IMR-90 (cell line): ENCODE measurements around the gene S100A5. TPM values are rescaled to one million over a fixed set of nuclear protein-coding genes. Genes with fewer than 3 reads are reported as not detected.

Source experiments
- ATAC-seq: fragments of 200-7000 bp; cut with Tn5 transposase; 2 replicates; pipeline ENCODE4 v1.9.1; 2020; ENCODE audit warnings: low read depth, mild to moderate bottlenecking, moderate library complexity
- BruUV-seq: library from RNA; stranded (reverse); fragments of 400-500 nt; replicated peaks from 2 replicates; lab custom pipeline; 2021; lab: Mats Ljungman, UMichigan
- CTCF ChIA-PET: fragments of 300-600 bp; formaldehyde crosslinking; extraction: SDS; loops from one replicate; lab custom pipeline; 2021; ENCODE audit warnings: antibody characterized with exemption; lab: Yijun Ruan, JAX
- POLR2A ChIA-PET: fragments of 300-600 bp; sonication (Branson Sonifier 250); formaldehyde crosslinking; loops from one replicate; lab custom pipeline; 2022; ENCODE audit warnings: antibody characterized with exemption; ENCODE audit not compliant: unreplicated experiment; lab: Charles Lee
- DNase-seq: peaks from one replicate; pipeline ENCODE4 v3.0.0; 2013
- H2AFZ ChIP-seq: replicated peaks from 2 replicates; pipeline ENCODE3; 2013; ENCODE audit warnings: low read length, mild to moderate bottlenecking; ENCODE audit not compliant: poor library complexity
- H2AK5ac ChIP-seq: 2 replicates; pipeline ENCODE4 v1.6.1; 2013; ENCODE audit warnings: low read depth, low read length, inconsistent platforms
- H2AK9ac ChIP-seq: replicated peaks from 2 replicates; pipeline ENCODE3; 2013; ENCODE audit warnings: mild to moderate bottlenecking, low read depth, low read length, moderate library complexity; ENCODE audit not compliant: poor library complexity
- H2BK120ac ChIP-seq: 2 replicates; pipeline ENCODE4 v1.6.1; 2013; ENCODE audit warnings: low read depth, low read length, inconsistent platforms
- H2BK15ac ChIP-seq: 3 replicates; pipeline ENCODE4 v1.6.1; 2013; ENCODE audit warnings: low read depth, low read length, inconsistent platforms
- H2BK20ac ChIP-seq: 2 replicates; pipeline ENCODE4 v1.6.1; 2013; ENCODE audit warnings: low read depth, mild to moderate bottlenecking, inconsistent platforms, low read length, moderate library complexity
- H2BK5ac ChIP-seq: 2 replicates; pipeline ENCODE4 v1.6.1; 2013; ENCODE audit warnings: mild to moderate bottlenecking, low read depth, low read length, inconsistent platforms; ENCODE audit not compliant: poor library complexity, severe bottlenecking
- H3K14ac ChIP-seq: replicated peaks from 2 replicates; pipeline ENCODE4 v1.6.1; 2013; ENCODE audit warnings: low read depth, low read length, inconsistent platforms
- H3K18ac ChIP-seq: 2 replicates; pipeline ENCODE4 v1.6.1; 2013; ENCODE audit warnings: low read depth, low read length, control low read depth
- H3K23ac ChIP-seq: 2 replicates; pipeline ENCODE4 v1.6.1; 2013; ENCODE audit warnings: low read depth, low read length, inconsistent platforms
- H3K27ac ChIP-seq: 2 replicates; pipeline ENCODE4 v1.5.1; 2013; ENCODE audit warnings: mild to moderate bottlenecking, control low read depth, low read length; ENCODE audit not compliant: insufficient read depth
- H3K27me3 ChIP-seq: 2 replicates; pipeline ENCODE4 v1.6.1; 2013; ENCODE audit warnings: low read length; ENCODE audit not compliant: control insufficient read depth, insufficient read depth
- H3K36me3 ChIP-seq: 2 replicates; pipeline ENCODE4 v1.6.1; 2013; ENCODE audit warnings: low read length, mixed read lengths; ENCODE audit not compliant: control insufficient read depth, insufficient read depth
- H3K4ac ChIP-seq: 2 replicates; pipeline ENCODE4 v1.6.1; 2013; ENCODE audit warnings: low read depth, low read length, inconsistent platforms
- H3K4me1 ChIP-seq: 2 replicates; pipeline ENCODE4 v1.6.1; 2013; ENCODE audit warnings: low read length, mixed read lengths; ENCODE audit not compliant: control insufficient read depth, insufficient read depth
- H3K4me2 ChIP-seq: 2 replicates; pipeline ENCODE4 v1.6.1; 2013; ENCODE audit warnings: low read depth, mild to moderate bottlenecking, control low read depth, low read length, moderate library complexity
- H3K4me3 ChIP-seq: 2 replicates; pipeline ENCODE4 v1.5.1; 2013; ENCODE audit warnings: low read depth, mild to moderate bottlenecking, control low read depth, low read length, moderate library complexity; ENCODE audit not compliant: insufficient read depth
- H3K56ac ChIP-seq: 2 replicates; pipeline ENCODE4 v1.6.1; 2013; ENCODE audit warnings: low read length, inconsistent platforms; ENCODE audit not compliant: insufficient read depth; ENCODE audit errors: extremely low read depth
- H3K79me1 ChIP-seq, 2 experiments: 2 replicates each; pipeline ENCODE4 v1.6.1; 2013; ENCODE audit warnings: low read length in 2 of 2, inconsistent platforms in 1 of 2, low read depth in 1 of 2
- H3K9ac ChIP-seq: 2 replicates; pipeline ENCODE4 v1.6.1; 2013; ENCODE audit warnings: low read depth, low read length, control low read depth
- H3K9me1 ChIP-seq: 2 replicates; pipeline ENCODE4 v1.6.1; 2013; ENCODE audit warnings: low read length, inconsistent platforms; ENCODE audit not compliant: insufficient read depth
- H3K9me3 ChIP-seq: 2 replicates; pipeline ENCODE4 v1.6.1; 2013; ENCODE audit warnings: low read length; ENCODE audit not compliant: control insufficient read depth, insufficient read depth
- H4K20me1 ChIP-seq: 2 replicates; pipeline ENCODE4 v1.6.1; 2013; ENCODE audit warnings: low read length, inconsistent platforms; ENCODE audit not compliant: insufficient read depth
- H4K5ac ChIP-seq: 2 replicates; pipeline ENCODE4 v1.6.1; 2013; ENCODE audit warnings: mild to moderate bottlenecking, low read depth, low read length, control low read depth
- H4K8ac ChIP-seq, 2 experiments: 2 replicates each; pipeline ENCODE4 v1.6.1; 2013; ENCODE audit warnings: low read depth in 2 of 2, low read length in 2 of 2, control low read depth in 1 of 2, inconsistent platforms in 1 of 2
- H4K91ac ChIP-seq: 2 replicates; pipeline ENCODE4 v1.6.1; 2013; ENCODE audit warnings: low read depth, low read length, inconsistent platforms; ENCODE audit not compliant: insufficient read depth
- CEBPB ChIP-seq: IDR thresholded peaks from 2 replicates; pipeline ENCODE4 v1.6.1; 2012; ENCODE audit warnings: low read depth, low read length, improper control_type of control experiment
- FOS ChIP-seq: fragments of 150-350 bp; IDR thresholded peaks from 2 replicates; pipeline ENCODE4 v1.6.1; 2016; ENCODE audit warnings: low read depth, low read length
- MAZ ChIP-seq: IDR thresholded peaks from 2 replicates; pipeline ENCODE4 v1.6.1; 2012; ENCODE audit warnings: low read depth, mild to moderate bottlenecking, low read length, improper control_type of control experiment, moderate library complexity, borderline replicate concordance
- MXI1 ChIP-seq: IDR thresholded peaks from 2 replicates; pipeline ENCODE4 v1.6.1; 2012; ENCODE audit warnings: low read depth, mild to moderate bottlenecking, low read length, moderate library complexity, borderline replicate concordance
- WGBS, 2 experiments: methylation state at CpG; one replicate each; pipeline versions ENCODE4 v1.1.5 to v1.1.7; 2013; ENCODE audit warnings: missing lambda C conversion rate in 2 of 2; ENCODE audit not compliant: insufficient read length in 1 of 2; ENCODE audit errors: extremely low coverage in 2 of 2; 5-methylcytosine and 5-hydroxymethylcytosine counted together
- dilution Hi-C: fragments of 300-500 bp; cut with HindIII; formaldehyde crosslinking; loops from one replicate; pipeline ENCODE4 v1.14.3; 2018; ENCODE audit warnings: low sequenced_read_pairs; ENCODE audit not compliant: unreplicated experiment
- in situ Hi-C: fragments of 300-500 bp; cut with MboI; formaldehyde crosslinking; loops from 3 replicates; pipeline ENCODE4 v1.14.3; 2019; ENCODE audit warnings: low sequenced_read_pairs, inconsistent platforms, mixed read lengths
- intact Hi-C: fragments of 100-400 bp; cut with micrococcal nuclease; formaldehyde crosslinking; loops from 2 replicates; pipeline ENCODE4 v1.10.0; 2022
- polyA plus RNA-seq, 3 experiments: library from polyadenylated mRNA; depleted of rRNA; stranded (reverse); fragments of >200 nt; gene quantifications; 2 replicates each; pipeline ENCODE4 v1.2.3, GENCODE V29; 2012; ENCODE audit warnings: low replicate concordance in 1 of 3
- total RNA-seq: library from RNA; depleted of rRNA; stranded (reverse); fragments of >200 nt; gene quantifications from 2 replicates; pipeline ENCODE4 v1.2.3, GENCODE V29; 2012

S100A5 gene
- total and polyA plus RNA-seq, 2 of the 4 experiments (the other 2 are of a cell fraction) = 0.27 TPM; not detected in 1

GRCh38 chr1:153545067-153546055 lies 4.6 kb upstream of the S100A5 start, which contains the start of gene S100A4:
Gene S100A4, minus strand, starts transcription at chr1:153545806. Its CDS starts 1,012 bp downstream, at chr1:153544794.
- H3K27ac ChIP-seq = peak within 1 kb of the TSS; percentile 81
- dilution Hi-C loops = no loop called here

More at GRCh38 chr1:153545067-153546055, 4.6 kb upstream of the S100A5 start, which contains the start of gene S100A4:
- H2AK9ac ChIP-seq = peak within 1 kb of the TSS; percentile 99
- H2BK5ac ChIP-seq = peak within 1 kb of the TSS; percentile 78
- peak within 1 kb of the TSS; percentile 56 for H3K18ac ChIP-seq
- CTCF ChIA-PET = interaction anchor here (1.2 to 1.5 kb wide), 2 partner anchors 9 to 12 kb away, joined by 3 to 4 read pairs; no protein-coding TSS in a partner anchor
- H4K20me1 ChIP-seq = no peaks in the 10 kb centered on the region
- H3K4me2 ChIP-seq = peak within 1 kb of the TSS; percentile 17; the same call in 1 of the 2 replicates
- TF ChIP-seq CEBPB = 0 out of 2 replicates have a peak, but pooled peaks have one; percentile 21
- 0 out of 2 replicates have a peak, but pooled peaks have one; percentile 11 for TF ChIP-seq MXI1
- no peak for TF ChIP-seq FOS
- TF ChIP-seq MAZ = peak; percentile 78; the same call in 1 of the 2 replicates
- H3K79me1 ChIP-seq = peaks cover 0 to 35% of the 10 kb centered on the region in 2 experiments; a peak in 3 of 4 replicates
- no peaks in the 10 kb centered on the region for H3K27me3 ChIP-seq
- H3K4ac ChIP-seq = peak within 1 kb of the TSS; percentile 99
- peak within 1 kb of the TSS; percentile 74 to 96 for H4K8ac ChIP-seq
- peak within 1 kb of the TSS; percentile 87 for H4K5ac ChIP-seq
- H3K4me3 ChIP-seq = no peak within 1 kb of the TSS
- peak within 1 kb of the TSS; percentile 98 for H2AK5ac ChIP-seq
- H2BK120ac ChIP-seq = peak within 1 kb of the TSS; percentile 97
- 42% methylated on average over 7 of the region's 19 CpGs; no CpG with 5 or more reads in 1 of the 2 experiments for WGBS, 2 experiments
- peaks cover 56% of the 10 kb centered on the region for H3K9me1 ChIP-seq
- H3K9ac ChIP-seq = peak within 1 kb of the TSS; percentile 44; the same call in 1 of the 2 replicates
- H3K4me1 ChIP-seq = peaks cover 40% of the 10 kb centered on the region
- no peak within 1 kb of the TSS for H3K56ac ChIP-seq
- H3K9me3 ChIP-seq = no peaks in the 10 kb centered on the region
- intact Hi-C loops = no loop called here
- H2BK20ac ChIP-seq = peak within 1 kb of the TSS; percentile 77
- POLR2A ChIA-PET = interaction anchor here (0.7 to 1.8 kb wide), 4 partner anchors 9 to 21 kb away, joined by 3 to 9 read pairs (median 4); partner anchors contain the start of gene S100A6
- DNase-seq (peak; percentile 83), ATAC-seq (peak; percentile 79)
- no TSS peak for BruUV-seq
- in situ Hi-C loops = loop anchor here (25.0 kb wide), 1 partner anchor 417 kb away; the partner anchor contains the start of genes CREB3L4, CRTC2 and SLC39A1
- H3K14ac ChIP-seq = peak within 1 kb of the TSS; percentile 99
- peak within 1 kb of the TSS; percentile 79; the same call in 2 of the 3 replicates for H2BK15ac ChIP-seq
- peak within 1 kb of the TSS; percentile 94 for H4K91ac ChIP-seq
- peak within 1 kb of the TSS; percentile 82 for H2AFZ ChIP-seq
- peak within 1 kb of the TSS; percentile 54 for H3K23ac ChIP-seq
- no peaks in the 10 kb centered on the region for H3K36me3 ChIP-seq
